SK-N-SH (cell line): Measurements from ENCODE around the gene PLOD1. TPM values are rescaled to one million over a fixed set of nuclear protein-coding genes. Genes with fewer than 3 reads are reported as not detected.
"Not testable (repeated sequence)": the region's sequence is repeated elsewhere in the genome, so short reads cannot be mapped to it uniquely, and the experiment has no call there.

ENCODE experiments used
- CTCF ChIA-PET: fragments of 300-600, 350-600 bp; formaldehyde crosslinking; extraction: SDS; loops from one replicate; lab custom pipeline; 2021; lab: Yijun Ruan, JAX
- POLR2A ChIA-PET: fragments of 350-600 bp; sonication (Branson Sonifier 250); formaldehyde crosslinking; extraction: SDS; loops from one replicate; lab custom pipeline; 2020; ENCODE audit warnings: antibody characterized with exemption, inconsistent platforms; lab: Yijun Ruan, JAX
- DNase-seq: peaks from one replicate; pipeline ENCODE4 v3.0.0; 2012
- H2AFZ ChIP-seq: fragments of 200-600 bp; sonication (generic); 2 replicates; pipeline ENCODE4 v1.8.1; 2016; ENCODE audit warnings: antibody characterized with exemption, mild to moderate bottlenecking, low read depth
- H3F3A ChIP-seq: fragments of 200-600 bp; sonication (generic); replicated peaks from 2 replicates; pipeline ENCODE3; 2016; ENCODE audit warnings: antibody characterized with exemption, mild to moderate bottlenecking; ENCODE audit not compliant: insufficient read depth
- H3K27ac ChIP-seq, 2 experiments: fragments of 200-500 bp in 1 of 2; fragments of 200-600 bp in 1 of 2; sonication (Bioruptor generic) in 1 of 2; sonication (generic), shearing (Covaris generic) in 1 of 2; 2 replicates each; pipeline versions ENCODE4 v1.5.1 to v1.6.1; 2014 to 2016; ENCODE audit warnings: low read depth in 2 of 2, inconsistent platforms in 1 of 2, low read length in 1 of 2, mild to moderate bottlenecking in 1 of 2, mixed read lengths in 1 of 2
- H3K27me3 ChIP-seq: fragments of 200-600 bp; sonication (generic), shearing (Covaris generic); 2 replicates; pipeline ENCODE4 v1.6.1; 2016; ENCODE audit warnings: mixed run types; ENCODE audit not compliant: insufficient read depth
- H3K36me3 ChIP-seq, 2 experiments: fragments of 200-500 bp in 1 of 2; fragments of 200-600 bp in 1 of 2; sonication (Bioruptor generic) in 1 of 2; sonication (generic) in 1 of 2; replicated peaks in 1 of 2; 2 replicates each; pipeline versions ENCODE3 to v1.5.1; 2014 to 2016; ENCODE audit warnings: low read length in 1 of 2, mild to moderate bottlenecking in 1 of 2; ENCODE audit not compliant: insufficient read depth in 2 of 2, control insufficient read depth in 1 of 2
- H3K4me1 ChIP-seq, 2 experiments: fragments of 200-500 bp in 1 of 2; fragments of 200-600 bp in 1 of 2; sonication (Bioruptor generic) in 1 of 2; sonication (generic), shearing (Covaris generic) in 1 of 2; 2 replicates each; pipeline versions ENCODE4 v1.5.1 to v1.6.1; 2014 to 2016; ENCODE audit warnings: low read depth in 1 of 2, low read length in 1 of 2, mixed run types in 1 of 2; ENCODE audit not compliant: insufficient read depth in 2 of 2, control insufficient read depth in 1 of 2
- H3K4me2 ChIP-seq: fragments of 200-600 bp; sonication (generic), shearing (Covaris generic); 2 replicates; pipeline ENCODE4 v1.6.1; 2017; ENCODE audit warnings: mixed run types
- H3K4me3 ChIP-seq, 2 experiments: fragments of 200-500 bp in 1 of 2; fragments of 200-600 bp in 1 of 2; sonication (Bioruptor generic) in 1 of 2; sonication (generic), shearing (Covaris generic) in 1 of 2; 2 replicates each; pipeline versions ENCODE4 v1.5.1 to v1.8.1; 2014 to 2016; ENCODE audit warnings: low read depth in 2 of 2, inconsistent platforms in 1 of 2, low read length in 1 of 2, mild to moderate bottlenecking in 1 of 2, mixed read lengths in 1 of 2, moderate library complexity in 1 of 2
- H3K79me2 ChIP-seq: fragments of 200-600 bp; sonication (generic); 2 replicates; pipeline ENCODE4 v1.8.1; 2017; ENCODE audit warnings: mild to moderate bottlenecking; ENCODE audit not compliant: insufficient read depth
- H3K9ac ChIP-seq: fragments of 200-600 bp; sonication (generic); 2 replicates; pipeline ENCODE4 v1.6.1; 2017; ENCODE audit warnings: mixed run types
- H3K9me2 ChIP-seq: fragments of 200-600 bp; sonication (generic); 2 replicates; pipeline ENCODE4 v1.6.1; 2017; ENCODE audit warnings: mixed run types
- H3K9me3 ChIP-seq: fragments of 200-600 bp; sonication (generic); 2 replicates; pipeline ENCODE4 v1.6.1; 2017; ENCODE audit warnings: mixed run types, mild to moderate bottlenecking, moderate library complexity
- H4K20me1 ChIP-seq: fragments of 200-600 bp; sonication (generic); 2 replicates; pipeline ENCODE4 v1.6.1; 2017; ENCODE audit warnings: mild to moderate bottlenecking, mixed run types; ENCODE audit not compliant: insufficient read depth
- EP300 ChIP-seq, 2 experiments: IDR thresholded peaks; 2 replicates each; pipeline versions ENCODE4 v1.4.0 to v1.6.1; 2012; ENCODE audit warnings: borderline replicate concordance in 1 of 2, low read depth in 1 of 2, low read length in 1 of 2
- FOXM1 ChIP-seq: IDR thresholded peaks from 2 replicates; pipeline ENCODE4 v1.4.0; 2012; ENCODE audit warnings: low read depth, mild to moderate bottlenecking
- GABPA ChIP-seq: IDR thresholded peaks from 2 replicates; pipeline ENCODE4 v1.4.0; 2012; ENCODE audit warnings: low read depth, mild to moderate bottlenecking
- NFIC ChIP-seq: IDR thresholded peaks from 2 replicates; pipeline ENCODE4 v1.4.0; 2012; ENCODE audit warnings: borderline replicate concordance
- RCOR1 ChIP-seq: fragments of 150-350 bp; IDR thresholded peaks from 2 replicates; pipeline ENCODE4 v1.6.1; 2017; ENCODE audit warnings: antibody characterized with exemption, low read length
- RXRA ChIP-seq: IDR thresholded peaks from 2 replicates; pipeline ENCODE4 v1.4.0; 2012; ENCODE audit warnings: low read depth, mild to moderate bottlenecking, borderline replicate concordance
- TCF12 ChIP-seq: IDR thresholded peaks from 2 replicates; pipeline ENCODE4 v1.4.0; 2012
- WGBS: methylation state at CpG from one replicate; pipeline ENCODE4 v1.1.6; 2017; ENCODE audit warnings: low lambda C conversion rate; 5-methylcytosine and 5-hydroxymethylcytosine counted together
- polyA plus RNA-seq, 3 experiments: library from polyadenylated mRNA; depleted of rRNA; stranded (reverse); fragments of >200 nt; gene quantifications; 2 replicates each; pipeline ENCODE4 v1.2.3, GENCODE V29; 2012

The PLOD1 gene
- polyA plus RNA-seq, 1 of the 3 experiments (the other 2 are of a cell fraction): 257 TPM

DNA sequence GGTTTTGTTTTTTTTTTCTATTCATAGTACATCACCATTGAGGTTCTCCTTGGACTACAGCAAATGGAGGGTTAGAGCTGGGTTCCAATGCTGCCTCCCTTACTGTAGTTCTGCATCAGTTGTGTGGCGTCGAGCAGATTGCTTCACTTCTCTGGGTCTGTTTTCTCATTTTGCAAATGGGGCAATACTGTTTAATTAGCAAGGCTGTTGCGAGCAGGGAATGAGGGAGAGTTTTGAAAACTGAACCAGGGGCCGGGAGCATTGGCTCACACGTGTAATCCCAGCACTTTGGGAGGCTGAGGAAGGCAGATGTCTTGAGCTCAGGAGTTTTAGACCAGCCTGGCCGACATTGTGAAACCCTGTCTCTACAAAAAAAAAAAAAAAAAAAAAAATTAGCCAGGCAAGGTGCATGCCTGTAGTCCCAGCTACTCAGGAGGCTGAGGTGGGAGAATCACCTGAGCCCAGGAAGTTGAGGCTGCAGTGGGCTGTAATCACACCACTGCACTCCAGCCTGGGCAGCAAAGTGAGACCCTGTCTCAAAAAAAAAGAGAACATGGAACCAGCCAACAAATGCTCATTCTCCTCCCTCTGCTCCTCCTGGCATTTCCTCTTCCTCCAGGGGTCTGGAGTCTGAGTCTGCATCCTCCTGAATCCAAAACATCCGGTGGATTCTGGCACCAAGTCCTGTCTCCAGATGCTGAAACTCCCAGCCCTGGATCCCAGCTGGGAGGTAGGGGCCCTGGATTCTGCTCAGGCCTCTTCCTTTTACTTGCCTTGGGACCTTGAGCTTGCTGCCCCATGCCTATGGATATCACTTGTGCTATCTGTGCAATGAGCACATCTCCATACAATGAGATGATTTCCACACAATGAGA is 3.7 kb upstream of the PLOD1 start:
- Histone ChIP-seq H3K9me2 (no peaks in the 10 kb centered on the region), H3K4me2 (peak overlapping the region; percentile 5; the same call in 1 of the 2 replicates), H2AFZ (peak overlapping the region; percentile 35; the same call in 1 of the 2 replicates), H3K4me3 (no peak overlapping the region), H3K9me3 (no peaks in the 10 kb centered on the region), H3K9ac (no peak overlapping the region), H3K79me2 (peaks cover 13% of the 10 kb centered on the region), H4K20me1 (no peaks in the 10 kb centered on the region), H3K27me3 (no peaks in the 10 kb centered on the region), H3K27ac (peak overlapping the region; percentile 58 to 80), H3F3A (peaks cover 23% of the 10 kb centered on the region), H3K36me3 (no peaks in the 10 kb centered on the region), H3K4me1 (peaks cover 28 to 33% of the 10 kb centered on the region in 2 experiments)
- DNase-seq: peak; percentile 60
- POLR2A ChIA-PET: interaction anchor here (1.0 to 4.6 kb wide), 2 partner anchors 22 to 88 kb away, joined by 3 to 60 read pairs; no protein-coding TSS in a partner anchor
- CTCF ChIA-PET: interaction anchor here (0.7 to 2.4 kb wide), 3 partner anchors 9 to 21 kb away, joined by 3 to 8 read pairs (median 3); no protein-coding TSS in a partner anchor
- 66% methylated on average over 7 of the region's 7 CpGs for WGBS
- TF ChIP-seq EP300 (IDR thresholded peaks at IDR 0.05; ENCODE audit: borderline replicate concordance in 1 of 2, low read depth in 1 of 2, low read length in 1 of 2) (no peak), TCF12 (peak; percentile 56; the same call in 1 of the 2 replicates), GABPA (peak; percentile 58), NFIC (peak; percentile 43; the same call in 1 of the 2 replicates)

GRCh38 chr1:11931845-11932244 is 2.7 kb upstream of the PLOD1 start:
- TF ChIP-seq RXRA (no peak), NFIC (no peak)
- Histone ChIP-seq H3K9ac (no peak overlapping the region), H3K9me3 (no peaks in the 10 kb centered on the region), H4K20me1 (no peaks in the 10 kb centered on the region), H3K27ac (no peak overlapping the region), H3F3A (peaks cover 21% of the 10 kb centered on the region), H3K79me2 (peaks cover 23% of the 10 kb centered on the region), H3K27me3 (no peaks in the 10 kb centered on the region), H3K9me2 (no peaks in the 10 kb centered on the region), H3K36me3 (no peaks in the 10 kb centered on the region), H3K4me1 (peaks cover 26 to 36% of the 10 kb centered on the region in 2 experiments), H3K4me2 (no peak overlapping the region), H3K4me3 (no peak overlapping the region), H2AFZ (no peak overlapping the region)
- ChIA-PET CTCF (interaction anchor here (2.4 kb wide), 1 partner anchor 22 kb away, joined by 8 read pairs; no protein-coding TSS in a partner anchor), POLR2A (interaction anchor here (1.0 to 1.4 kb wide), 2 partner anchors 24 to 87 kb away, joined by 3 to 4 read pairs; no protein-coding TSS in a partner anchor)
- DNase-seq: no peak
- 90% methylated on average over 10 of the region's 10 CpGs for WGBS

- Histone ChIP-seq H3K4me3 (peak overlapping the region; percentile 64 to 83), H3K27me3 (no peaks in the 10 kb centered on the region), H3K4me1 (peaks cover 21 to 52% of the 10 kb centered on the region in 2 experiments; a peak in 3 of 4 replicates), H3K4me2 (peak overlapping the region; percentile 91), H2AFZ (peak overlapping the region; percentile 76), H4K20me1 (no peaks in the 10 kb centered on the region), H3K36me3 (peaks cover 0 to 5% of the 10 kb centered on the region in 2 experiments), H3K9ac (peak overlapping the region; percentile 85), H3K9me3 (no peaks in the 10 kb centered on the region), H3K9me2 (no peaks in the 10 kb centered on the region), H3K79me2 (peaks cover 55% of the 10 kb centered on the region), H3F3A (peaks cover 12% of the 10 kb centered on the region), H3K27ac (peak overlapping the region; percentile 74 to 91; a peak in 3 of 4 replicates)
- no peak for DNase-seq
- TF ChIP-seq FOXM1 (no peak), RCOR1 (peak; percentile 28; the same call in 1 of the 2 replicates)
- ChIA-PET POLR2A (interaction anchor here (0.6 to 2.4 kb wide), 3 partner anchors 9 to 89 kb away, joined by 3 to 17 read pairs (median 3); no protein-coding TSS in a partner anchor), CTCF (interaction anchor here (0.9 kb wide), 1 partner anchor 32 kb away, joined by 3 read pairs; no protein-coding TSS in a partner anchor)
- WGBS: 17% methylated on average over 2 of the region's 2 CpGs
These were observed 518 bp downstream of the PLOD1 start for GRCh38 chr1:11935057-11935412.

GRCh38 chr1:11935733-11936132 is 1.2 kb downstream of the PLOD1 start:
- not testable (repeated sequence) for H3K9me3 ChIP-seq, H2AFZ ChIP-seq, H3F3A ChIP-seq, H3K9me2 ChIP-seq, DNase-seq, H4K20me1 ChIP-seq, H3K9ac ChIP-seq, H3K36me3 ChIP-seq, H3K27me3 ChIP-seq, H3K27ac ChIP-seq
- Histone ChIP-seq H3K4me2 (peak overlapping the region; percentile 91), H3K79me2 (peaks cover 62% of the 10 kb centered on the region), H3K4me3 (0 out of 4 replicates have a peak overlapping the region, but pooled peaks of 1 of the 2 experiments have one; percentile 9), H3K4me1 (peaks cover 19 to 51% of the 10 kb centered on the region in 2 experiments; a peak in 3 of 4 replicates)
- 96% methylated on average over 9 of the region's 10 CpGs for WGBS
- ChIA-PET POLR2A (interaction anchor here (2.4 kb wide), 1 partner anchor 27 kb away, joined by 17 read pairs; no protein-coding TSS in a partner anchor), CTCF (interaction anchor here (0.9 to 1.5 kb wide), 2 partner anchors 26 to 31 kb away, joined by 3 to 5 read pairs; no protein-coding TSS in a partner anchor)
